T-helper 17 cell (primary cell): ENCODE results near the gene ING4. TPM values are rescaled to one million over a fixed set of nuclear protein-coding genes. Genes with fewer than 3 reads are reported as not detected.

Source experiments
- ATAC-seq: fragments of 150-1000 bp; cut with Tn5 transposase; 2 replicates; pipeline ENCODE4 v1.10.0; 2021; ENCODE audit warnings: mild to moderate bottlenecking, moderate library complexity
- DNase-seq, 3 donors: peaks; one replicate each; pipeline versions ENCODE4 v3.0.0 to v3.0.0-alpha.2; 2020 to 2021
- H3K9me3 ChIP-seq: one replicate; pipeline ENCODE4 v1.7.0; 2013; ENCODE audit warnings: low read length, mild to moderate bottlenecking; ENCODE audit not compliant: control insufficient read depth, poor library complexity, severe bottlenecking
- H3K27ac Mint-ChIP-seq: one replicate; pipeline ENCODE4 v1.8.0; 2022; ENCODE audit warnings: mild to moderate bottlenecking, moderate library complexity, mixed read lengths
- H3K27me3 Mint-ChIP-seq: one replicate; pipeline ENCODE4 v1.8.0; 2022; ENCODE audit warnings: mixed read lengths
- H3K36me3 Mint-ChIP-seq: one replicate; pipeline ENCODE4 v1.8.0; 2022; ENCODE audit warnings: low read depth, mixed read lengths
- H3K4me1 Mint-ChIP-seq: one replicate; pipeline ENCODE4 v1.8.0; 2022; ENCODE audit warnings: mild to moderate bottlenecking, mixed read lengths
- H3K4me3 Mint-ChIP-seq: one replicate; pipeline ENCODE4 v1.8.0; 2022; ENCODE audit warnings: mild to moderate bottlenecking, moderate library complexity, mixed read lengths
- total RNA-seq, 4 donors: library from RNA in 2 of 4; stranded (reverse) in 2 of 4; gene quantifications; one replicate each; pipeline ENCODE4 v1.2.3 and lab custom pipeline; 2022 to 2026

Gene ING4
- total RNA-seq, 2 donors from 2014 or later = 28.1 to 29.3 TPM

DNA sequence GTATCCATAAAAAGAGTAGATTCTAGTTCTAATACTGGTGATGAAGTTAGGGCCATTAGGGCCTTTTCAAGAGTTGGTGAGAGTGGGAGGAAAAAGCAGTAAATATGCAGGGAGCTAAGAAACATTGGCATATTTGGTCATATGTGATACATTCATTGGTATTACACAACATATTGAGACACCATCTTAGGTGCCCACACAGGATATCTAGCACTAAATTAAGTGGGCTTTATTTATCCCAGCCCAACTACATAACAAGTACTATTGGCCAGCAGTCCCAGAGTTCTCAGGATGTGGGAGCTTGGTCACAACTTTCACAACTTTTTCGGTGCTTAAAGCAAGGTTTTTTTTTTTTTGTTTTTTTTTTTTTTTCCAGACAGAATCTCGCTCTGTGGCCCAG is 2.0 kb upstream of the ING4 start:
- H3K27ac Mint-ChIP-seq = peak overlapping the region; percentile 99
- H3K27me3 Mint-ChIP-seq = no peaks in the 10 kb centered on the region

GRCh38 chr12:6662602-6662905 is 365 bp downstream of the ING4 start:
- ATAC-seq (peak; percentile 63), DNase-seq (no peak)
- H3K9me3 ChIP-seq = no peaks in the 10 kb centered on the region
- H3K27me3 Mint-ChIP-seq = no peaks in the 10 kb centered on the region
- peak overlapping the region; percentile 99 for H3K27ac Mint-ChIP-seq
- peak overlapping the region; percentile 100 for H3K4me3 Mint-ChIP-seq
- peaks cover 22% of the 10 kb centered on the region for H3K4me1 Mint-ChIP-seq
- H3K36me3 Mint-ChIP-seq = peaks cover 7% of the 10 kb centered on the region

More for the DNA sequence above, 2.0 kb upstream of the ING4 start:
- DNase-seq = no peak
- H3K9me3 ChIP-seq = no peaks in the 10 kb centered on the region
- H3K4me3 Mint-ChIP-seq = no peak overlapping the region
- H3K36me3 Mint-ChIP-seq = peaks cover 7% of the 10 kb centered on the region
- no peak for ATAC-seq
- H3K4me1 Mint-ChIP-seq = peaks cover 14% of the 10 kb centered on the region

DNA sequence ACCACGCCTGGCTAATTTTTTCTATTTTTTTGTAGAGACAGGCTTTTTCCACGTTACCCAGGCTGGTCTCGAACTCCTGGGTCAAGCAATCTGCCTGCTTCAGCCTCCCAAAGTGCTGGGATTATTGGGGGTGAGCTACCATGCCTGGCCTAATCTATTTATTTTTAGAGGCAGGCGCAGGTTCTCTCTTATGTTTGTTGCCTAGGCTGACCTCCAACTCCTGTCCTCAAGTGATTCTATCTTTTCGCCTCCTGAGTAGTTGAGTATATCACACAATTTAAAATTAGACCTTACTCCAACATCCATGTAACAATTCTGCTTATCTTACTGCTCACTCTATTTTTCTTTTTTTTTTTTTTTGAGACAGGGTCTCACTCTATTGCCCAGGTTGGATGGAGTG is 8.9 kb downstream of the ING4 start:
- no peaks in the 10 kb centered on the region for H3K27me3 Mint-ChIP-seq
- DNase-seq (no peak), ATAC-seq (no peak)
- no peaks in the 10 kb centered on the region for H3K9me3 ChIP-seq
- peaks cover 16% of the 10 kb centered on the region for H3K4me1 Mint-ChIP-seq
- H3K4me3 Mint-ChIP-seq = no peak overlapping the region
- H3K36me3 Mint-ChIP-seq = peaks cover 14% of the 10 kb centered on the region
- no peak overlapping the region for H3K27ac Mint-ChIP-seq

DNA sequence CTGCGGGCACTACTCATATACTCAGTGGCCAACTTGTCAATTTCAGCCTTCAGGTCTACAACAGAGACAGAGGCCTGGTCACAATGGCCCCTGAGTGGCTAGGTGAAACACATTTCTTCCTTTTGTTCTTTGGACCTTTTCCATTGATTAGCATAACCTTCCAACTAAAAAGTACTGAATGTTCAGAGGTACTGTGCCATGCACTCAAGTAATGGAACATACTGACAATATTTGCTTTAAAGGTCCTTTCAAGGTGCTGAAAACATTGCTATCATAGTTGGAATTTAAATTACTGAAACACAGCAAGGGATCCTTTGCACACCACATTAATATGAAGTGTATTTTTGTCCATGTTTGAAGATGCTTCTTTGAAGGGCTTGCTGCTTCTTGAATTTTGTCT is 9.6 kb downstream of the ING4 start:
- no peaks in the 10 kb centered on the region for H3K9me3 ChIP-seq
- Mint-ChIP-seq H3K4me1 (peaks cover 11% of the 10 kb centered on the region), H3K27ac (no peak overlapping the region), H3K4me3 (no peak overlapping the region), H3K36me3 (peaks cover 9% of the 10 kb centered on the region), H3K27me3 (no peaks in the 10 kb centered on the region)
- DNase-seq (no peak), ATAC-seq (no peak)

- peaks cover 12% of the 10 kb centered on the region for H3K4me1 Mint-ChIP-seq
- peak overlapping the region; percentile 41 for H3K27ac Mint-ChIP-seq
- H3K36me3 Mint-ChIP-seq = peaks cover 12% of the 10 kb centered on the region
Measured at GRCh38 chr12:6652391-6652790, 10.5 kb downstream of the ING4 start.

DNA sequence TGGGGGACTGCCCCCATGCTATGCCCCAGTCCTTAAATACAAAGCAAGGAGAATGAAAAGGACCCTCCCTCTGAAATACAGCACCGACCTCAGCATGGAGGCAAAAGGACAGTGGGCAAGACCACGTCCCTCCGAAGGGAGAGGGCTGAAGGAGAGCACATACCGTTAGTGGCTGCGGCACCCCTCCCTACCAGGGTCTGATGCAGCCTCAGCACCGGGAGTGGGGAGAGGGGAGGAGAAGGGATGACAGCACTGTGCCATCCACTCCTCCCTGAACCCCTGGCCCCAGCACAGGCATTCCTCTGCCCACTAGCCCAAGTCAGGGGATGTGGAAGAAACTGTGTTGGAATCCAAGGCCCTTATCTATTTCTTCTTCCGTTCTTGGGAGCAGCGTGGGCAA is 12.1 kb downstream of the ING4 start:
- peaks cover 19% of the 10 kb centered on the region for H3K4me1 Mint-ChIP-seq
- peaks cover 7% of the 10 kb centered on the region for H3K27me3 Mint-ChIP-seq
- ATAC-seq (no peak), DNase-seq (no peak)
- no peaks in the 10 kb centered on the region for H3K9me3 ChIP-seq
- H3K36me3 Mint-ChIP-seq = peaks cover 13% of the 10 kb centered on the region
- no peak overlapping the region for H3K4me3 Mint-ChIP-seq
- H3K27ac Mint-ChIP-seq = no peak overlapping the region

More at GRCh38 chr12:6652391-6652790, 10.5 kb downstream of the ING4 start:
- DNase-seq (no peak), ATAC-seq (no peak)
- Mint-ChIP-seq H3K4me3 (no peak overlapping the region), H3K27me3 (no peaks in the 10 kb centered on the region)
- no peaks in the 10 kb centered on the region for H3K9me3 ChIP-seq

GRCh38 chr12:6647083-6647604 is 15.8 kb downstream of the ING4 start, which contains the start of gene ACRBP:
Gene ACRBP, minus strand, starts transcription at chr12:6647432. Its CDS starts 66 bp downstream, at chr12:6647366.
- no peaks in the 10 kb centered on the region for H3K9me3 ChIP-seq
- peaks cover 14% of the 10 kb centered on the region for H3K4me1 Mint-ChIP-seq
- peaks cover 7% of the 10 kb centered on the region for H3K27me3 Mint-ChIP-seq
- H3K4me3 Mint-ChIP-seq = peak within 1 kb of the TSS; percentile 83
- DNase-seq (peak in 1 of 3 donors; percentile 20), ATAC-seq (peak; percentile 76)
- peak within 1 kb of the TSS; percentile 56 for H3K27ac Mint-ChIP-seq
- H3K36me3 Mint-ChIP-seq = peaks cover 10% of the 10 kb centered on the region

GRCh38 chr12:6646276-6647082 is 16.4 kb downstream of the ING4 start:
- H3K4me3 Mint-ChIP-seq = peak overlapping the region; percentile 83
- H3K27me3 Mint-ChIP-seq = peaks cover 9% of the 10 kb centered on the region
- ATAC-seq (peak; percentile 8), DNase-seq (no peak)
- no peak overlapping the region for H3K27ac Mint-ChIP-seq
- H3K4me1 Mint-ChIP-seq = peaks cover 14% of the 10 kb centered on the region
- H3K9me3 ChIP-seq = no peaks in the 10 kb centered on the region
- peaks cover 8% of the 10 kb centered on the region for H3K36me3 Mint-ChIP-seq

GRCh38 chr12:6644903-6645302 is 18.0 kb downstream of the ING4 start:
- no peak overlapping the region for H3K4me3 Mint-ChIP-seq
- peaks cover 13% of the 10 kb centered on the region for H3K27me3 Mint-ChIP-seq
- DNase-seq (no peak), ATAC-seq (no peak)
- H3K4me1 Mint-ChIP-seq = peaks cover 12% of the 10 kb centered on the region
- H3K27ac Mint-ChIP-seq = no peak overlapping the region
- peaks cover 5% of the 10 kb centered on the region for H3K36me3 Mint-ChIP-seq
- no peaks in the 10 kb centered on the region for H3K9me3 ChIP-seq

- H3K9me3 ChIP-seq = no peaks in the 10 kb centered on the region
- peaks cover 5% of the 10 kb centered on the region for H3K36me3 Mint-ChIP-seq
- H3K27me3 Mint-ChIP-seq = peaks cover 13% of the 10 kb centered on the region
- peaks cover 12% of the 10 kb centered on the region for H3K4me1 Mint-ChIP-seq
- ATAC-seq (peak; percentile 40), DNase-seq (no peak)
- H3K27ac Mint-ChIP-seq = no peak overlapping the region
- no peak overlapping the region for H3K4me3 Mint-ChIP-seq
Measured at GRCh38 chr12:6644257-6644596, 18.7 kb downstream of the ING4 start.

DNA sequence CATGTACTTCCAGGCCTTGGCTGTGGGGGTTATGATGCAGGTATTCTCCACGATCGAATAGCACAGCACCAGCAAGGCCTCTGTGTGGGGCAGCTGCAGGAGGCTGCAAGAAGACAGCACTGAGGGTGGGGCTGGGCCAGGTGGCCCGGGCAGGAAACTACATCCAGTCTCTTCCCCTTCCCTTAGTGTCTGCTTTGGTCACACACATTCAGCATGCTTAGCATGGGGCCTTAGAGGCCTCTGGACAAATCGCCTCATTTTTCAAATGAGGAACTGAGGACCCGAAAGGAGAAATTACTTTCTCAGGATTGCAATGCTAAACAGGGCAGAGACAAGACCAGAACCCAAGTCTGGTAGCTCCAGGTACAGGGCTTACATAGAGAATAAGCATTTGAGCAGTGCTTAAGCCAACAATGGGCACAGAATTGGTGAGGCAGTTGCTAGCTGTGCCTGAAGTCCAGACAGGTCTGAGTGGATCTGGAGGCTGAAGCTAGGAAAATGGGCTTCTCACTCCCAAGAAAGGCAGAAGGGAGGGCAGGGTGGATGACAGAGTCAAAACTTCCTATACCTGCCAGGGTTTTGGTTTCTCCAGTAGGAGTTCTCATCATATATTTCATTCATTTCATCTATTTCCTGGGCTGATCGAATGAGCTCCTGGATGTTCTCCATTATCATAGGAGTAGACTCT is 19.2 kb downstream of the ING4 start:
- H3K9me3 ChIP-seq = no peaks in the 10 kb centered on the region
- ATAC-seq = no peak
- peaks cover 12% of the 10 kb centered on the region for H3K4me1 Mint-ChIP-seq
- DNase-seq = no peak
- no peak overlapping the region for H3K4me3 Mint-ChIP-seq
- H3K27me3 Mint-ChIP-seq = peaks cover 13% of the 10 kb centered on the region
- peaks cover 5% of the 10 kb centered on the region for H3K36me3 Mint-ChIP-seq
- no peak overlapping the region for H3K27ac Mint-ChIP-seq

DNA sequence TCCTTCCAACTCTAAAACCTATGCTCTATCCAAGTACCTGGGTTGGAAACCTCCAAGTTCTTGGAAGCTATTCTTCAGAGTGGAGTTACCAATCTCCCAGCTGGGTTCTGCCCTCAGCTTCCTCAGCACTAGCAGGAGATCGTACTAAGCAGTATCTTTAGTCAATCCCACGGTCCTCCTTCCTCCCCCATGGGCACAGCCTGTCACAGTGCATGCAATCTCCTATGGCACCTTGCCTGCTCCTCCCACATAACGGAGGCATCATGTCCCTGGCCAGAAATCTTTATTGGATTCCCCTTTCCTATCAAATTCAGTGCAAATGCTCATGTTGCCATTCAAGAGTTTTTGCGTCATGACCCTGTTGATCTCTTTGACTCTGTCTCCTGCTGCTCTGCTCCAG is 21.8 kb downstream of the ING4 start:
- ATAC-seq = no peak

GRCh38 chr12:6640497-6640896 is 22.4 kb downstream of the ING4 start:
- no peak for ATAC-seq
- Mint-ChIP-seq H3K27me3 (peaks cover 7% of the 10 kb centered on the region), H3K4me3 (no peak overlapping the region), H3K4me1 (peaks cover 9% of the 10 kb centered on the region), H3K36me3 (no peaks in the 10 kb centered on the region), H3K27ac (no peak overlapping the region)
- H3K9me3 ChIP-seq = no peaks in the 10 kb centered on the region
- DNase-seq = no peak

More for the DNA sequence above, 21.8 kb downstream of the ING4 start:
- H3K9me3 ChIP-seq = no peaks in the 10 kb centered on the region
- DNase-seq = no peak
- Mint-ChIP-seq H3K4me3 (no peak overlapping the region), H3K27me3 (peaks cover 7% of the 10 kb centered on the region), H3K27ac (no peak overlapping the region), H3K36me3 (no peaks in the 10 kb centered on the region), H3K4me1 (peaks cover 6% of the 10 kb centered on the region)
